K562 treated with DMSO at 1 percent for 4 hours (cell line): ENCODE measurements around the gene KRTAP23-1. TPM values are rescaled to one million over a fixed set of nuclear protein-coding genes. Genes with fewer than 3 reads are reported as not detected.

Experiments used
- total RNA-seq: library from RNA; unstranded; fragments of 300-600 nt; gene quantifications from 2 replicates; pipeline ENCODE4 v1.2.3, GENCODE V29; 2022; ENCODE audit not compliant: insufficient read depth

The KRTAP23-1 gene, protein sequence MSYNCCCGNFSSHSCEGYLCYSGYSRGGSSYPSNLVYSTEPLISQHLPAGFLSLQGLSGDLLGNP
- total RNA-seq: not detected in 2 replicates

DNA sequence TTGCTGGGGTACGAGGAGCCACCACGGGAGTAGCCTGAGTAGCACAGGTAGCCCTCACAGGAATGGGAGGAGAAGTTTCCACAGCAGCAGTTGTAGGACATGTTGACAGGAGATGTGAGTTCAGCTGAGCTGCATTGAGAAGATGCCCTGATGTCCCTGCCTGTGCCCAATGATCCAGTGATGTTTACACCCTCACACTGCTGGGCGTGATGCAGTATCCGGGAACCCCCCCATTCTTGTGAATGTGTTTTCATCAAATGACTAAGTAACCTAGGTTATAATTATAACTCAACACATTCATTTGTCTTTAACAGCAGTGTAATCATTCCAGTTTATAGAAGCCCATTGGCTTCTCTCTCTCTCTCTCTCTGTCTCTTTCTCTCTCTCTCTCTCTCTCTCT is at the start of gene KRTAP23-1:
Gene KRTAP23-1, minus strand, starts transcription at position 101 of the 400 bp plus-strand sequence. Its CDS starts 0 bp downstream, at position 101.

GRCh38 chr21:30395731-30396130 is 47.3 kb upstream of the KRTAP23-1 start, which contains the start of gene KRTAP13-1:
Gene KRTAP13-1 (plus strand): TSS chr21:30396031. CDS start chr21:30396087, 56 bp downstream.

DNA sequence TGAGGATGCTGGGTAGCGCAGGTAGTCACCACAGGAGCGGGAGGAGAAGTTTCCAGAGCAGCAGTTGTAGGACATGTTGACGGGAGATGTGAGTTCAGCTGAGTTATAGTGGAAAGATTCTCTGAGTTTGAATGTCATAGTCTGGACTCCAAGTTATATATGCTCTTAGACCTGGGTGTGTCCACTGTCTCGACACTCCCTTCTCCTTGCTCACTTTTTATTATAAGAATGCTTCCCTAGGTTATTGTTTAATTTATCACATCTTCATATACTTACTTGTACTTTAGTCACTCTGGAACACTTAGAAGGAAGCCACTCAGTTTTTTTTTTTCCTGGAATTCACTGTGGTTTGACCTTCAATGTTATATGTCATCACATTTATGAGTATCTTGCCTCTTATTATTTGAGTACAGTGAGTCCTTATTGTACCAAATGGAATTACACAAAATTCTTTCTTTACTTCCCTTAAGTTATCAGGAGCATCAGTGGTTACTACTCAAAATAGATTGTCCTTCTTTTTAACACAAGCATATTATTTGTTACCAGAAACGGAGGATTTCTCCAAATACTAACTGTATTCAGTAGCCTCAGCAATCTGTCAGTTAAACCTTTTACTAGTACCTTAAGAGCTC is 23.8 kb upstream of the KRTAP23-1 start, which contains the start of gene KRTAP13-2:
Gene KRTAP13-2, minus strand, starts transcription at position 133 of the 632 bp plus-strand sequence. Its CDS starts 58 bp downstream, at position 75.

DNA sequence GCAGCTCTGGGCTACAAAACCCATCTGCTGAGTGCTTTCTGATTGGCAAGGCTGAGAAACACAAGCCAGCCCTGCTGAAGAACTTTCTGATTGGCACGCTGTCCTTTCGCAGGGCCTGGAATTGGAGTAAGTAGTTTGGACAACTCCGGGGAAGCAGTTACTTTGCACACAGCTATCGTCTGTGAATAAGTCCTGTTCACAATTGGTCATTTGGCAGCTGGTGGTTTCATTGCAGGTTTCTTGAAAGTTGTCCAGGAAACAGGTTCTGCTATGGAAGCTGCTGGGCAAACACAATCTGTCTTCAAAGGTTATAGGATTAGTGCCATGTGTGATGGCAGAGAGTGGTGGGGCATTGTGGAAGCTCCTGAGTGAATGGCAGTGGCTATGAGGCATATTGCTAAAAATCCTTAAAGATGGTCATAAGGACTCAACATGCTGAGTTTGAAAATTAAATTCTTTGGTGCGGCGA is 11.1 kb downstream of the KRTAP23-1 start, which contains the start of gene KRTAP27-1:
Gene KRTAP27-1, minus strand, starts transcription at position 419 of the 469 bp plus-strand sequence. Its CDS starts 26 bp downstream, at position 393.

DNA sequence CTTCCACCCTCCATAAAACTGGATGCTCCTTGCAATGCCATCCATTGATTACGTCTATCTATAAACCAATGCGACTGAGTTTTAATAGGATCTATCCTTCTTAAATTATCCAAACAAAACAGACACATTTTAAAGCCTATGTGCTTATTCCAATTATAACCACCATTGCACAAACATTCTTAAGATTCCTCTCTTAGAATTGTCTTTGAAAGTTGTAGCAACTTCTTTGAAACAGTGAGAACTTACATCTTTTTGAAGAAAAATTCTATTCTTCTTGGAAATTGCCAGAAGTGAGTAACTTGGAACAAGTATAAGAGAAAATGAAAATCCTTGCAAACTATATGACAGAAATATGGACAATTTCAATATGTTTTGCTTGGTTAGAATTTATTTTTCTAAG is 28.2 kb downstream of the KRTAP23-1 start, which contains the start of gene KRTAP26-1:
Gene KRTAP26-1, minus strand, starts transcription at position 101 of the 400 bp plus-strand sequence. CDS start 280 bp downstream, outside the sequence.

Other genes with a start within 250 kb of the KRTAP23-1 start
- not detected in 2 replicates for gene CLDN17, start 181.8 kb downstream of the KRTAP23-1 start, total RNA-seq
- not detected in 2 replicates for gene CLDN8, start 132.5 kb downstream of the KRTAP23-1 start, total RNA-seq
- not detected in 2 replicates for gene KRTAP24-1, start 65.7 kb downstream of the KRTAP23-1 start, total RNA-seq
- not detected in 2 replicates for gene KRTAP25-1, start 59.1 kb downstream of the KRTAP23-1 start, total RNA-seq
- not detected in 2 replicates for gene KRTAP26-1, start 28.3 kb downstream of the KRTAP23-1 start, total RNA-seq
- gene KRTAP27-1, start 10.9 kb downstream of the KRTAP23-1 start, total RNA-seq: not detected in 2 replicates
- not detected in 2 replicates for gene KRTAP13-2, start 23.7 kb upstream of the KRTAP23-1 start, total RNA-seq
- gene KRTAP13-1, start 47.4 kb upstream of the KRTAP23-1 start, total RNA-seq: not detected in 2 replicates
- gene KRTAP13-3, start 77.3 kb upstream of the KRTAP23-1 start, total RNA-seq: not detected in 2 replicates
- gene KRTAP13-4, start 81.6 kb upstream of the KRTAP23-1 start, total RNA-seq: not detected in 2 replicates
- not detected in 2 replicates for gene KRTAP15-1, start 91.7 kb upstream of the KRTAP23-1 start, total RNA-seq
- gene KRTAP19-1, start 131.8 kb upstream of the KRTAP23-1 start, total RNA-seq: not detected in 2 replicates
- gene KRTAP19-2, start 138.8 kb upstream of the KRTAP23-1 start, total RNA-seq: not detected in 2 replicates
- gene KRTAP19-3, start 143.4 kb upstream of the KRTAP23-1 start, total RNA-seq: not detected in 2 replicates
- gene KRTAP19-4, start 148.6 kb upstream of the KRTAP23-1 start, total RNA-seq: not detected in 2 replicates
- gene KRTAP19-5, start 153.5 kb upstream of the KRTAP23-1 start, total RNA-seq: not detected in 2 replicates
- not detected in 2 replicates for gene KRTAP19-6, start 193.3 kb upstream of the KRTAP23-1 start, total RNA-seq
- not detected in 2 replicates for gene KRTAP19-7, start 212.7 kb upstream of the KRTAP23-1 start, total RNA-seq
- not detected in 2 replicates for gene KRTAP22-2, start 241.8 kb upstream of the KRTAP23-1 start, total RNA-seq
- not detected in 2 replicates for gene KRTAP6-3, start 243.8 kb upstream of the KRTAP23-1 start, total RNA-seq